ACC112 (cell line): ENCODE data around the gene LPAR6.
A peak's percentile ranks its signal among the peaks of the same experiment; 100 is the strongest.

ENCODE experiments used
- H2AFZ ChIP-seq: fragments of 200-600 bp; sonication (generic); one replicate; pipeline ENCODE4 v1.6.0; 2017; ENCODE audit warnings: antibody characterized with exemption, low read length; ENCODE audit not compliant: unreplicated experiment
- H3K27ac ChIP-seq: fragments of 200-600 bp; sonication (generic); 2 replicates; pipeline ENCODE4 v1.5.1; 2014; ENCODE audit warnings: low read depth, mild to moderate bottlenecking, antibody characterized with exemption, low read length, moderate library complexity
- H3K27me3 ChIP-seq: fragments of 200-600 bp; sonication (generic); 2 replicates; pipeline ENCODE4 v1.6.1; 2014; ENCODE audit warnings: mild to moderate bottlenecking, antibody characterized with exemption, low read length, moderate library complexity, mixed read lengths; ENCODE audit not compliant: insufficient read depth
- H3K36me3 ChIP-seq: fragments of 200-600 bp; sonication (generic); 2 replicates; pipeline ENCODE4 v1.6.1; 2016; ENCODE audit warnings: mild to moderate bottlenecking, antibody characterized with exemption, low read length, moderate library complexity, mixed read lengths; ENCODE audit not compliant: insufficient read depth
- H3K4me1 ChIP-seq: fragments of 200-600 bp; sonication (generic); one replicate; pipeline ENCODE4 v1.6.1; 2016; ENCODE audit warnings: low read length, mixed read lengths; ENCODE audit not compliant: insufficient read depth, unreplicated experiment, control insufficient read depth
- H3K4me3 ChIP-seq: fragments of 200-600 bp; sonication (generic); 2 replicates; pipeline ENCODE4 v1.5.1; 2014; ENCODE audit warnings: mild to moderate bottlenecking, low read depth, low read length
- H3K79me2 ChIP-seq: fragments of 200-600 bp; sonication (generic); one replicate; pipeline ENCODE4 v1.6.0; 2016; ENCODE audit warnings: low read length; ENCODE audit not compliant: control insufficient read depth, unreplicated experiment, insufficient read depth

The LPAR6 gene

GRCh38 chr13:48400850-48401291, 12.0 kb downstream of the LPAR6 start:
- Histone ChIP-seq H3K36me3 (no peaks in the 10 kb centered on the region), H3K79me2 (no peaks in the 10 kb centered on the region), H3K4me3 (0 out of 2 replicates have a peak overlapping the region, but pooled peaks have one; percentile 11), H2AFZ (no peak overlapping the region), H3K4me1 (peaks cover 57% of the 10 kb centered on the region), H3K27me3 (no peaks in the 10 kb centered on the region), H3K27ac (peak overlapping the region; percentile 74)

GRCh38 chr13:48400090-48400694, 12.7 kb downstream of the LPAR6 start:
- no peaks in the 10 kb centered on the region; the same call in 1 of the 2 replicates for H3K36me3 ChIP-seq
- H3K27me3 ChIP-seq = no peaks in the 10 kb centered on the region
- H3K4me3 ChIP-seq = 0 out of 2 replicates have a peak overlapping the region, but pooled peaks have one; percentile 11
- peaks cover 50% of the 10 kb centered on the region for H3K4me1 ChIP-seq
- H3K79me2 ChIP-seq = no peaks in the 10 kb centered on the region
- no peak overlapping the region for H2AFZ ChIP-seq
- peak overlapping the region; percentile 74 for H3K27ac ChIP-seq

DNA sequence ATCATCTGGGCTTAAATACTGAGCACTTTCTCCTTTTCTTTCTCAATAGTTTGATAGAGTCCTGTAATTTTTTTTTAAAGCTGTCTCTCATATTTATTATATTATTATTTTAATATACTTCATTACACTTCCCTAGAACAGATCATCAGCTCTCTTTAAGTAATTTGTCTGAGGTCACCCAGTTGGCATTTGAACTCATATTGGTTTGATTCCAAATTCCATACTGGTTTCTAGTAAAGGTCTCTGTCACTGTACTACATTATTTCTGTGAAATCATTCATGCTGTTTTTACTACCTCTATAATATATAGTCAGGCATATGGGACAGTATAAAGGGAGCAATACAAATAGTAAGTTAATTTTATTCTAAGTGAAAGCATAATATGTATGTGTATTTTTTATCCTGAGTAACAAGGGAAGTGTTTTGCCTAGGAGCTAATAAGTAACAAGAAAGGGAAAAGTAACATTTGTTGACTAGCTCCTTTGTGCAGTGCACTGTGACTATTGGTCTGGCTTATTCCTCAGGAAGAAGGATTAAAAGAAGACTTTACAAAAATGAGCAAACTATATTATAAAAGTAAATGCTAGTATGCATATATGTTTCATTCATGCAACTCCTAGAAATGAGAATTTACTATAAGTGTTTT, 14.3 kb downstream of the LPAR6 start:
- no peak overlapping the region for H2AFZ ChIP-seq
- H3K4me1 ChIP-seq = peaks cover 50% of the 10 kb centered on the region
- no peak overlapping the region for H3K4me3 ChIP-seq
- H3K79me2 ChIP-seq = no peaks in the 10 kb centered on the region
- H3K27me3 ChIP-seq = no peaks in the 10 kb centered on the region
- H3K27ac ChIP-seq = no peak overlapping the region
- H3K36me3 ChIP-seq = peaks cover 4% of the 10 kb centered on the region; the same call in 1 of the 2 replicates

GRCh38 chr13:48397744-48398143, 15.2 kb downstream of the LPAR6 start:
- no peaks in the 10 kb centered on the region for H3K27me3 ChIP-seq
- H3K36me3 ChIP-seq = peaks cover 12% of the 10 kb centered on the region
- H3K79me2 ChIP-seq = no peaks in the 10 kb centered on the region
- H2AFZ ChIP-seq = no peak overlapping the region
- H3K4me3 ChIP-seq = no peak overlapping the region
- H3K27ac ChIP-seq = no peak overlapping the region
- peaks cover 46% of the 10 kb centered on the region for H3K4me1 ChIP-seq

DNA sequence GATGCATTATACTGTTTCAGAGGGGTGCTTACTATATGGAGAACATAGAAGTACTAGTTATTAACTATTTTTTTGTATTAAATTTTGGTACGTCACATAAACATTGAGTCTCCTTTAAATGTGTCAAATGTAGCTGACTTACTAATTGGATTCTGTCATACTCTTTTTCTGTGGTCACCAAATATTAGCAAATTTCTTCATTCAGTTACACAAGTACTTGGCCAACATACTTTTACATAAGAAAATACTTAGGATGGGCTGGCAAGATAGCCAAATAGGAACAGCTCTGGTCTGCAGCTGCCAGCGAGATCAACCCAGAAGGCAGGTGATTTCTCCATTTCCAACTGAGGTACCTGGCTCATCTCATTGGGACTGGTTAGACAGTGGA, 19.2 kb downstream of the LPAR6 start:
- no peak overlapping the region for H3K27ac ChIP-seq

DNA sequence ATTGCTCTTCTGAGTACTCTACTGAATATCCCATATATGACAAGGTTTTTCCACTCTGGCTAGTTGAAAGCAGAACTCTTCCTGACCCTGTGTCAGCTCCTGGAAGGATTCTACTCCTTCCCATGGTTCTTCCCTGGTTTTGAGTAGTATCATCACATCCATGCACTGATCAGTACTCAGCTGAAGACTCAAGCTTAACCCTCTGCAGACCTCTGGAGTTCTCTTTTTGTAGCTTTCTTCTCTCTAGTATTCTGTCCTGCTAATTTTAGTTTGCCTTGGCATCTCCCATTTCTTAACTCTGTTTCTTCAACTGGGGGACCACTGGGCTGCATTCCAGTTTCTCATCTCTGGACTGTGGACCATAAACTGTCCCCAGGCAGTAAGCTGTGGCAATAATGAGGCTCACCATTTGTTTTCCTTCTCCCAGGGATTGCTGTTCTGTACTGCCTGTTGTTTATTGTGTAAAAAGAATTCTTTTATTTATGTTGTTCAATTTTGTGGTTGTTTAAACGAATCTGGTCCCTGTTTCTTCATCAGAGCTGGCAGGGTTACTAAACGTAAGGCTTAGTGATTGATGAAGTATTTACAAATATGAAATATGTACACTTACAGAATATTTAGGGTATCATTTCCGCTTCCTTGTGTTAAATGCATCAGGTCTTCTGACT, 19.7 kb downstream of the LPAR6 start:
- Histone ChIP-seq H3K27me3 (no peaks in the 10 kb centered on the region), H2AFZ (no peak overlapping the region), H3K4me1 (peaks cover 6% of the 10 kb centered on the region), H3K79me2 (no peaks in the 10 kb centered on the region), H3K27ac (no peak overlapping the region), H3K36me3 (peaks cover 12% of the 10 kb centered on the region), H3K4me3 (no peak overlapping the region)

More for the DNA sequence above, 19.2 kb downstream of the LPAR6 start:
- H3K27me3 ChIP-seq = no peaks in the 10 kb centered on the region
- H3K4me3 ChIP-seq = no peak overlapping the region
- H3K79me2 ChIP-seq = no peaks in the 10 kb centered on the region
- H3K4me1 ChIP-seq = peaks cover 11% of the 10 kb centered on the region
- peaks cover 12% of the 10 kb centered on the region for H3K36me3 ChIP-seq
- no peak overlapping the region for H2AFZ ChIP-seq

DNA sequence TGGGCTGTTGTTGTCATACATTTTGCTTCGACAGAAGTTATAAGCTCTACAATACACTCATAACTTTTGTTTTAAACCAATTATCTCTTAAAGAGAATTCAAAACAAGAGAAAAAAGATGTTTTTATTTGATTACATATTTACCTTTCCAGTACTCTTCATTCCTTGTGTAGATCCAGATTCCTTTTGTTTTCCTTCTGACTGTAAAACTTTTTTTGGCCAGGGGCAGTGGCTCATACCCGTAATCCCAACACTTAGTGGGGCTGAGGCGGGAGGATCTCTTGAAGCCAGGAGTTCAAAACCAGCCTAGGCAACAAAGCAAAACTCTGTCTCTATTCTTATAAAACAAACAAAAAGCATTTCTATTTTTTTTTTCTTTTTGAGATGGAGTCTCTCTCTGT, 21.7 kb downstream of the LPAR6 start:
- Histone ChIP-seq H3K4me3 (no peak overlapping the region), H3K4me1 (no peaks in the 10 kb centered on the region), H3K36me3 (peaks cover 12% of the 10 kb centered on the region), H2AFZ (no peak overlapping the region), H3K27ac (no peak overlapping the region), H3K79me2 (no peaks in the 10 kb centered on the region), H3K27me3 (no peaks in the 10 kb centered on the region)

GRCh38 chr13:48386816-48387215, 26.1 kb downstream of the LPAR6 start:
- Histone ChIP-seq H3K4me3 (no peak overlapping the region), H3K36me3 (no peaks in the 10 kb centered on the region; the same call in 1 of the 2 replicates), H3K4me1 (no peaks in the 10 kb centered on the region), H3K79me2 (no peaks in the 10 kb centered on the region), H3K27ac (no peak overlapping the region), H2AFZ (no peak overlapping the region), H3K27me3 (no peaks in the 10 kb centered on the region)

DNA sequence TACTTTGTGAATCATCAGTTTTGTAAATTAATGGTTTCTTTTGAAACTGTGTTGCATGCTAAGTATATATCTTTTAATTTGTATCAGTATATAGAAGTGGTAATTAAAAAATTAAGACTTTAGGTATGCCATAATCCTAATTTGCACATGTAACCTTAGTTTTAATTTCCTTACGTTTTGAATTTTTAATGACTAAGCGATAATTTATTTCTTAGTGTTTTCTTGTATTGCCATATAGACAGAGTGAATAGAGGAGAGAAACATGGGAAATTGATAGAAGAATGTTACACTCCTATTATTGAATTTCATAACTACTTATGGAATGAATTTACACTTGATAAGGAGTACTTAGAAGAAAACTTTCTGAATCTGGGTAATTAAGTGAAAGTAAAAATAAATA, 29.5 kb downstream of the LPAR6 start:
- H3K79me2 ChIP-seq = no peaks in the 10 kb centered on the region
- peaks cover 20% of the 10 kb centered on the region for H3K36me3 ChIP-seq
- no peak overlapping the region for H3K4me3 ChIP-seq
- no peaks in the 10 kb centered on the region for H3K4me1 ChIP-seq
- no peak overlapping the region for H2AFZ ChIP-seq
- H3K27me3 ChIP-seq = no peaks in the 10 kb centered on the region
- no peak overlapping the region for H3K27ac ChIP-seq

DNA sequence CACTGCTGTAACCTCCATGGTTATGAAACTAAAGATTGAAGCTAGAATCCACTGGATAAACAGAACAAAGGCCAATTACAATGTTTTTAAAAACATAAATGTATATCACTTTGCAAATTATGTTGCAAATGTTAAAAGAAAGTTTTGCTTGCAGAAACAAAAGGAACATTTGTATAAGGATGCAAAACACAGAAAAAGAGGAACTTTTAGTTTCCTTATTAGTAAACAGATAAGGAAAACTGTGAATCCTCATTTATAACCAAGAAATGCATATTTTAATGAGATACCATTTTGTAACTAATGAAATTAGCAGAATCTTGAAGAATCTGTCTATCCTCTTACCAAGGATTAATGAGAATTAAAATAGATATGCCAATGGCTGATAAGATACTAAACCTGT, 32.3 kb downstream of the LPAR6 start:
- Histone ChIP-seq H3K4me3 (no peak overlapping the region), H2AFZ (no peak overlapping the region), H3K4me1 (no peaks in the 10 kb centered on the region), H3K36me3 (peaks cover 32% of the 10 kb centered on the region), H3K27me3 (no peaks in the 10 kb centered on the region), H3K79me2 (no peaks in the 10 kb centered on the region), H3K27ac (no peak overlapping the region)
